Activated T-cell treated with anti-CD3 and anti-CD28 coated beads, Interleukin-2, amount 50 U/mL, for 4 hours (primary cell): ENCODE results near the gene TANK. TPM values are rescaled to one million over a fixed set of nuclear protein-coding genes. Genes with fewer than 3 reads are reported as not detected.

Experiments used
- ATAC-seq, 2 donors: fragments of 200-7000 bp; cut with Tn5 transposase; one replicate each; pipeline ENCODE4 v1.10.0; 2021
- DNase-seq: peaks from one replicate; pipeline ENCODE4 v3.0.0-alpha.2; 2020
- H3K27me3 Mint-ChIP-seq: one replicate; pipeline ENCODE4 v1.8.0; 2021; ENCODE audit warnings: low read depth, mixed read lengths
- H3K36me3 Mint-ChIP-seq: one replicate; pipeline ENCODE4 v1.8.0; 2022; ENCODE audit warnings: mixed read lengths; ENCODE audit not compliant: insufficient read depth
- H3K4me1 Mint-ChIP-seq: one replicate; pipeline ENCODE4 v1.8.0; 2021; ENCODE audit warnings: low read depth, mixed read lengths
- H3K4me3 Mint-ChIP-seq: one replicate; pipeline ENCODE4 v1.8.0; 2021; ENCODE audit warnings: mild to moderate bottlenecking, moderate library complexity, mixed read lengths
- H3K9me3 Mint-ChIP-seq: one replicate; pipeline ENCODE4 v1.8.0; 2021; ENCODE audit warnings: mixed read lengths
- total RNA-seq, 3 donors: library from RNA; stranded (reverse); gene quantifications; one replicate each; pipeline ENCODE4 v1.2.1, GENCODE V29; 2021

Gene TANK
- total RNA-seq, 3 donors from 2014 or later = 42.7 to 61.2 (median 61.1) TPM

DNA sequence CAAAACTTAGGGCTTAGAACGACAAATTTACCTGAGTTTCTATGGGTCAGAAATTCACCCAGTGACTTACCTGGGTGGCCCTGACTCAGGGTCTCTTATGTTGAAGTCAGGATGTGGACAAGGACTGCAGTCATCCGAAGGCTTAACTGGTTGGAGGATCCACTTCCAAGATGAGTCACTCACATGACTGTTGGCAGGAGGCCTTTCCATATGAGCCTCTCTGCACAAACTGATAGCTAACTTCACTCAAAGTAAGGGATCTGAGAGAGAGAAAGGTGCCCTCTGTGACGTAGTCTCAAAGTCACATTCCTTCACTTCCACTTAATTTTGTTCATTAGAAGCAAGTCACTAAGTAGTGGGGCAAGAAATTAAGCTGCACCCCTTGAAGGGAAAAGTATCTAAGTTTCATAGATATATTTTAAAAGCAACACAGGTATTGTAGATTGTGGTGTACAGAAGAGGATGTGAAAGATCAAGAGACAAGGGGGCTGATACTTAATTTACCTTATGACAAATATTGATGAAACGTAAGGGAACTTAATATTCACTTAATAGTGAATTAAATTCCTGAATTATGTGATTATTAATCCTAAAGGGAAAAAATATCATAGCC is 48.4 kb downstream of the TANK start:
- no peak for ATAC-seq
- no peak overlapping the region for H3K4me3 Mint-ChIP-seq
- no peaks in the 10 kb centered on the region for H3K9me3 Mint-ChIP-seq
- no peak for DNase-seq
- peaks cover 2% of the 10 kb centered on the region for H3K4me1 Mint-ChIP-seq
- H3K27me3 Mint-ChIP-seq = no peaks in the 10 kb centered on the region
- H3K36me3 Mint-ChIP-seq = peaks cover 26% of the 10 kb centered on the region

DNA sequence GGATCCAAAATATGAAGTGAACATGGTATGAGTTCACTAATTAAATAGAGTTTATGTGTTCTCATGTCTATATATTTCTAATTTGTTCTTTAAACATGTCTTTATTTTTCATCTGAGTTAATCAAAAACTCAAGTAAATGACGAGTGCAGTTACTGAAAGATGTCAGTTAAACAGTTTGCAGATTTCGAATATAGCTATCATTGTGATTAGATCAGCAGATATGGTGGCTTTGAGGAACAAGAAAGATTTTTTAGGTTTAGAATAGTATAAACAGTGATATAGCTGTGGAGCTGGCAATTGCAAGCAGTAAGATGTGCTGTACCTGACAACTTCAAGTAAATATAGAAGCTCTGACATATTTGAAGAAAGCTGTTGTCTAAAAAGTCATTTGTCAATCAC is 49.7 kb downstream of the TANK start:
- Mint-ChIP-seq H3K27me3 (no peaks in the 10 kb centered on the region), H3K9me3 (no peaks in the 10 kb centered on the region), H3K4me1 (peaks cover 4% of the 10 kb centered on the region), H3K36me3 (peaks cover 27% of the 10 kb centered on the region), H3K4me3 (no peak overlapping the region)
- no peak for ATAC-seq
- no peak for DNase-seq

DNA sequence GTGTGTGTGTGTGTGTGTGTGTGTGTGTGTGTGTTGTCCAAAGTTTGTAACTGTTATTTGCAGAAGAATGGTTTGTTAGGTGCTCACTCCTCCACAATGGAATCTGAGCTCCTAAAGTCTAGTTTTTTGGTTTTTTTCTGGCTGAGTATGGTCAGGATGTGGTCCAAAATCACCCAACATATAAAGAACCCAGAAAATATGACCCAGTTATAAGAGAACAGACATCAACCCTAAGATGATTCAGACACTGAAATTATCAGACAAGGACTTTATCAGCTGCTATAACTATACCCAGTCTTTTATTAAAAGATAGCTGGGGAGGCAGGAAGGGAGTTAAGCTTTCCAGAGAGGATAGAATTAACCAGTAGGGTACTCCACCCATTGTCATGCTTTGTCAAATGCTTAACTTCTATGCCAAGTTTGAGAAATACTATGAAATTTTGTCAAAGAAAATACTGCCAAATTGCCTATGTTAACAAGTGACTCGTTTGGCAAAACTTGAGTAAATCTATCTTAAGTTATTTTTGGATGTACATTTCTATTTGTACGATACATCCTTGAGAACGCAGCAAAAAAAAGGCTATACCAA is 57.5 kb downstream of the TANK start:
- no peak overlapping the region for H3K4me3 Mint-ChIP-seq
- H3K36me3 Mint-ChIP-seq = peaks cover 18% of the 10 kb centered on the region
- peaks cover 24% of the 10 kb centered on the region for H3K4me1 Mint-ChIP-seq
- no peak for ATAC-seq
- no peaks in the 10 kb centered on the region for H3K27me3 Mint-ChIP-seq
- no peaks in the 10 kb centered on the region for H3K9me3 Mint-ChIP-seq
- DNase-seq = no peak

DNA sequence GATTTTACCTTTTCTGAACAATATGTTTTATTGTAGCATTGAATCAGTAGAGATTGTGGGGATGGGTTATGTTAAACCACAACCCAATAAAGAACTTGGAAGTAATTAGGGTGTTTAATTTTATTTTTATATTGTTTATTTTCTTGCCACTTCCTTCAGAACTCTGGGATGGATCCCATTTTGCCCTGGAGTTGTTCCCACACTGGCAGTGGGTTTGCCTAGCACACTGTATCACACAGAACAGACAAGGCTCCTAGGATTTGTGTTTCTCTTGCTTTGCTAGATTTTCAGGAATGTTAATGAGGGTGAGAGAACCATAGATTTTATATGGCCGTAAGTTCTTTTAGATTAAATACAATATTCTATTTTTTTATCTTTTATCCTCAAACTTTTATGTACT is 59.0 kb downstream of the TANK start:
- no peak for DNase-seq
- H3K9me3 Mint-ChIP-seq = no peaks in the 10 kb centered on the region
- ATAC-seq = no peak
- no peak overlapping the region for H3K4me3 Mint-ChIP-seq
- H3K4me1 Mint-ChIP-seq = peaks cover 24% of the 10 kb centered on the region
- no peaks in the 10 kb centered on the region for H3K27me3 Mint-ChIP-seq
- peaks cover 13% of the 10 kb centered on the region for H3K36me3 Mint-ChIP-seq

DNA sequence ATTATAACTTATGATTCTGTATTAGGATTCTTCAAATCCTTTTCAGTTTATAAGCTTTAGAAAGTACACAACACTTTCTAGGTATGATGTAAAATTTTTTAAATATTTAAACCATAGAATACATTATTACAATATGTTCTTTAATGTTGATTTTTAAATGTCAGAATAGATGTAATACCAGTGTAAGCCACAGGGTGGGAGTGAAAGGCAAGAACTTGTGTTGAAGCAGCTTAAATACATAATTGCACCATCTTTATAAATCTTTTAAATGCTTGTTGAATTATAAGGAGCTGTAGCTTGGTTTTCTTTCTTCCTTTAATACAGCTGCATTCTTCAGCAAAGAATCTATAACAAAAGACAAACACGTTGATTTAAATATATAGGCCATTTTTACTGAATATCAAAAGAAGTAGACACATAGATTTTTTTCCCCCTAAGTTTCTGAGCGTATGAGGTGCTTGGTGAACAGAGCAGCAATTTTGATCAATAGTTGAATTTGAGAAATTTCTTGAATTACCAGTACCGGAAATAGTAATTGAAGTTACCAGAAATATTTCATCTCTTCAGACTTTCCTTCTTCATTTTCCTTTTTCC is 63.0 kb downstream of the TANK start:
- Mint-ChIP-seq H3K27me3 (no peaks in the 10 kb centered on the region), H3K9me3 (no peaks in the 10 kb centered on the region)
- ATAC-seq = no peak

DNA sequence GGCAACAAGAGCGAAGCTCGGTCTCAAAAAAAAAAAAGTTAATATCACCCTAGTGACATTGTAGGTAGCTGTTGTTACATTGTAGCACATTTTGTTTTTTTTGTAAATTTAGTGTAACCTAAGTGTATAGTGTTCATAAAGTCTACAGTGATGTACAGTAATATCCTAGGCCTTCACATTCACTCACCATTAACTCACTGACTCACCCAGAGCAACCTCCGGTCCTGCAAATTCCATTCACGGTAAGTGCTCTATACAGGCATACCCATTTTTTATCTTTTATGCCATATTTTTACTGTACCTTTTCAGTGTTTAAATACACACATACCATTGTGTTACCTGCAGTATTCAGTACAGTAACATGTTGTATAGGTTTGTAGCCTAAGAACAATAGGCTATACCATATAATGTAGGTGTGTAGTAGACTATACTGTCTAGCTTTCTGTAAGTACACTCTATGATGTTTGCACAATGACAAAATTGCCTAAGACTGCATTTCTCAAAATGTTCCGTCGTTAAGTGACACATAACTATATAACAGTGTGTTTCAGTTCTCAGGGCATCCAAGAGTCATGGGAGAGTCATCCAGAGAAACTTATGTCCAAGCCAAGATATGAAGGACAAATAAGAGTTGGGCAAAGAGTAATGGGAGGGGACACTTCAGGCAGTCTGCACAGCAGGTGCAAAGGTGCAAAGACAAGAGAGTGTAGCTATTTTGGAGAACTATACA is 68.4 kb downstream of the TANK start:
- H3K27me3 Mint-ChIP-seq = no peaks in the 10 kb centered on the region
- no peaks in the 10 kb centered on the region for H3K9me3 Mint-ChIP-seq
- H3K4me3 Mint-ChIP-seq = no peak overlapping the region
- ATAC-seq (no peak), DNase-seq (no peak)
- H3K4me1 Mint-ChIP-seq = no peaks in the 10 kb centered on the region
- H3K36me3 Mint-ChIP-seq = peaks cover 34% of the 10 kb centered on the region

More for the DNA sequence above, 63.0 kb downstream of the TANK start:
- Mint-ChIP-seq H3K4me1 (no peaks in the 10 kb centered on the region), H3K36me3 (peaks cover 17% of the 10 kb centered on the region), H3K4me3 (no peak overlapping the region)
- no peak for DNase-seq

DNA sequence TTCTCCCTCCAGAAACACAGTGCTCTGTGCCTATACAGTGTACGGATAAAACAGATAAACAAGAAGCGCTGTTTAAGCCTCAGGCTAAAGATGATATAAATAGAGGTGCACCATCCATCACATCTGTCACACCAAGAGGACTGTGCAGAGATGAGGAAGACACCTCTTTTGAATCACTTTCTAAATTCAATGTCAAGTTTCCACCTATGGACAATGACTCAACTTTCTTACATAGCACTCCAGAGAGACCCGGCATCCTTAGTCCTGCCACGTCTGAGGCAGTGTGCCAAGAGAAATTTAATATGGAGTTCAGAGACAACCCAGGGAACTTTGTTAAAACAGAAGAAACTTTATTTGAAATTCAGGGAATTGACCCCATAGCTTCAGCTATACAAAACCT is 70.7 kb downstream of the TANK start:
- H3K36me3 Mint-ChIP-seq = peaks cover 33% of the 10 kb centered on the region
- no peaks in the 10 kb centered on the region for H3K27me3 Mint-ChIP-seq
- DNase-seq (no peak), ATAC-seq (no peak)
- peaks cover 3% of the 10 kb centered on the region for H3K4me1 Mint-ChIP-seq
- H3K4me3 Mint-ChIP-seq = no peak overlapping the region
- H3K9me3 Mint-ChIP-seq = no peaks in the 10 kb centered on the region

DNA sequence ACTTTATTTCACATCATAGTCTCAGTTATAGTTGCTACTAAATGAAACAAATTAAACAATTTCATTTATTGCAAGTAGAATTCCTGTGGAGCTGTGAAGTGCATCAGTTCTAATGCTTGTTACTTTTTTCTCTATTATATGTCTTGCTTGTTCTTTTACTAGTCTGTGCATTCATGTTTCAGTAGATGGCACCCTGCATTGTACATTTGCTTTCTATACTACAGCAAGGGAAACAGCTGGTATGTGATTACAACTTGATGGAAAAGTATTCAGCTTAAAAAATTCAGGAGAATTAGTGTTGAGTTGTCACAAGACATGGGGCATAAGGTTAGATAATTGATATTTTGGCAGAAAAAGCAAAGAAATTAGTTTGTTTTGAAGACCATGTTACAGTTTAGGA is 72.3 kb downstream of the TANK start:
- Mint-ChIP-seq H3K27me3 (no peaks in the 10 kb centered on the region), H3K4me1 (peaks cover 12% of the 10 kb centered on the region), H3K9me3 (no peaks in the 10 kb centered on the region), H3K36me3 (peaks cover 32% of the 10 kb centered on the region), H3K4me3 (no peak overlapping the region)
- ATAC-seq (no peak), DNase-seq (no peak)

DNA sequence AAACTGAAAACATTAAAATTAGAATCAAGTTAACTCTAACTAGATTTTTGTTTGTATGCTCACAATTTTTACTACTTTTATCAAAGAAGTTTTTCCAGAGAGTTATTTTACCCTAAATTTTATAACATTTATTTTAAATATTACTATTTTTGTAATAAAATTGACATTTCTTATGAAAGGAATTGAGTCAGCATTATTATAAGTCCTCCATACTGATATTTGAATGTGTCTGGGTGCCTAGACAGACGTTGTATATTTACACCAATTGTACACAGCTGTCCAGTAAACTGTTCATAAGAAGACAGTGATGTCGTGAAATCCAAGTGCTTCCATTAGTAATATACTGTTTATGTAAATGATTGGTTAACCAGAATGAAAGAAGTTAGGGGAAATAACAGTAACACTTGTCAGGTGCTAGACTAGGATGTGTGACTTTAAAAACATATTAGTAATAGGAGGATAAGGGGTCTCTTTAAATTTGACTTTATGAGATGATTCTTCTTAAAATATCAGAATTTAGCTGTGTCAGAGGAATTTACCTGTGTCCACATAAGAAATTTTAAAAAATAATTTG is 73.7 kb downstream of the TANK start:
- ATAC-seq (no peak), DNase-seq (no peak)
- H3K4me3 Mint-ChIP-seq = no peak overlapping the region
- no peaks in the 10 kb centered on the region for H3K9me3 Mint-ChIP-seq
- peaks cover 22% of the 10 kb centered on the region for H3K36me3 Mint-ChIP-seq
- peaks cover 18% of the 10 kb centered on the region for H3K4me1 Mint-ChIP-seq
- no peaks in the 10 kb centered on the region for H3K27me3 Mint-ChIP-seq

DNA sequence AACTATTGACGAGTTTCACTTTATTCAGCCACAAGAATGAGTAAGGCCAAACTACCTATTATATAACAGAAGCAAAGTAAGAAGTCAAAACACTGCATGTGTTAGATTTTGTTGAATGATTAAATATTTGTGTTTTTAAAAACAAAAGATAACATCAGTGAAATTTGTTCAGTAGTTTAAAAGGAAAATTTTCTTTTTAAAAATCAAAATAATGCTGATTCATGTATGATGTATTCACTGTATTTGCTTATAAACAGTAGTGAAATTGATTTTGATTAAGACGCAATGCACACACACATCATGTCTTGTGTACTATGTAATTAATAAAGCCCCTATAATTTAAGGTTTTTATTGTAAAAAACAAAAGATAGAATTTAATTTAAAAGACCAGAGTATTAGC is 74.4 kb downstream of the TANK start:
- Mint-ChIP-seq H3K36me3 (peaks cover 18% of the 10 kb centered on the region), H3K4me1 (peaks cover 18% of the 10 kb centered on the region), H3K27me3 (no peaks in the 10 kb centered on the region), H3K4me3 (no peak overlapping the region), H3K9me3 (no peaks in the 10 kb centered on the region)
- ATAC-seq = no peak
- DNase-seq = no peak

DNA sequence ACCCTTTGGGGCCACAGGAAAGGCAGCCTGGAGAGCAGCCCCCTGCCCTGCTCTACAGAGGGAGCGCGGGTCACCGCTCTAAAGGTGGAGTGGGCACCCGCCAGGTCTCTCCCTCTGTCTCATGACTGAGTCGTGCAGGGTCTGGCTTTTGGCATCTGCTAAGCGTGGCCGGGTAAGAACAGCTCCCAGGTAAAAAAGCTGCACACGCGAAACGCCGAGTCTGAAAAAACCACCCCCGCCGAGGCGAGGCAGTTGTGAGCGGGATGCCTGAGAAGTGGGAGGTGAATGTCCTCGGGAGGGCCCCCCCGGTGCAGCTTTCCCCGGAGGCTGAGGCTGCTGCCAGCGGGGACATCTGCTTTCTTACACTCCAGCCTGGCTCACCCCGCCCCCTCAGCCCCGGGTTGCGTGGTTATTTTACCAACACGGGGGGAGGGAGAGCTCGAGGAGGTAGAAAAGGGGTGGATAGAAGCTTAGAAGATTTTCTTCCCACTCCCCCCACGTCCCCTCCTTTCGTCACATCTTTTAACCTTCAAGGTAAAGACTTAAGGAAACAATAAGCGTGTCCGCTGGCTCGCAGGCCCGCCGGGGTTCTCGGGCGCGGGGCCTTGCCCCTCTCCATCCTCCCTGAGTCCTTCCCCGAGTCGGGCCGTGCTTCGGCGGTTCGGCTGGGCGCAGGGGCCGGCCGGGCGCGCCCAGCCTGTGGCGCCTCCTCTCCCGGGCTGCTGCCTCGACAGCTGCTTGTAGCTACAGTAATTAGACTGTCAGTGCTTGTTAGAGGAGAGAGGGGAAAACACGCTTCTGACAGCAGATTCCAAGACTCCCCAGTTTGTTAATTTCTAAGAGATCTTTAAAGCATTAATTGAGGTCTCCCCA is 77.4 kb downstream of the TANK start:
- no peaks in the 10 kb centered on the region for H3K9me3 Mint-ChIP-seq
- DNase-seq = peak; percentile 57
- H3K36me3 Mint-ChIP-seq = peaks cover 8% of the 10 kb centered on the region
- ATAC-seq = peak; percentile 57 to 58
- no peaks in the 10 kb centered on the region for H3K27me3 Mint-ChIP-seq
- H3K4me3 Mint-ChIP-seq = peak overlapping the region; percentile 86
- H3K4me1 Mint-ChIP-seq = peaks cover 39% of the 10 kb centered on the region

DNA sequence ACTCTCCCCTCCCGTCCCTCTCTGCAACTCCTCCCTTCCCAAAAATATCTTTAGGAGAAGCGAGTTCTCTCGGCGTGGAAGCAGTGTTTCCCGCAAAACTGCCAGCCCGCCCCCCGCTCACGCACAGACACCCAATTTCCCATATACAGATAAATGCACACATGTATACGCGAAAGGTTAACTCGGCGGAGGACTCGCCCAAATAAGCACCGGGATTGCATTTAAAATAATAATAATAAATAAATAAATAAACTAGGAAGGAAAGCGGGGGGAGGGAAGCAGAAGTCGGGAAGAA is 78.0 kb downstream of the TANK start:
- Mint-ChIP-seq H3K4me1 (peaks cover 45% of the 10 kb centered on the region), H3K27me3 (no peaks in the 10 kb centered on the region), H3K9me3 (no peaks in the 10 kb centered on the region), H3K4me3 (peak overlapping the region; percentile 86), H3K36me3 (peaks cover 8% of the 10 kb centered on the region)
- ATAC-seq = no peak
- DNase-seq = no peak

DNA sequence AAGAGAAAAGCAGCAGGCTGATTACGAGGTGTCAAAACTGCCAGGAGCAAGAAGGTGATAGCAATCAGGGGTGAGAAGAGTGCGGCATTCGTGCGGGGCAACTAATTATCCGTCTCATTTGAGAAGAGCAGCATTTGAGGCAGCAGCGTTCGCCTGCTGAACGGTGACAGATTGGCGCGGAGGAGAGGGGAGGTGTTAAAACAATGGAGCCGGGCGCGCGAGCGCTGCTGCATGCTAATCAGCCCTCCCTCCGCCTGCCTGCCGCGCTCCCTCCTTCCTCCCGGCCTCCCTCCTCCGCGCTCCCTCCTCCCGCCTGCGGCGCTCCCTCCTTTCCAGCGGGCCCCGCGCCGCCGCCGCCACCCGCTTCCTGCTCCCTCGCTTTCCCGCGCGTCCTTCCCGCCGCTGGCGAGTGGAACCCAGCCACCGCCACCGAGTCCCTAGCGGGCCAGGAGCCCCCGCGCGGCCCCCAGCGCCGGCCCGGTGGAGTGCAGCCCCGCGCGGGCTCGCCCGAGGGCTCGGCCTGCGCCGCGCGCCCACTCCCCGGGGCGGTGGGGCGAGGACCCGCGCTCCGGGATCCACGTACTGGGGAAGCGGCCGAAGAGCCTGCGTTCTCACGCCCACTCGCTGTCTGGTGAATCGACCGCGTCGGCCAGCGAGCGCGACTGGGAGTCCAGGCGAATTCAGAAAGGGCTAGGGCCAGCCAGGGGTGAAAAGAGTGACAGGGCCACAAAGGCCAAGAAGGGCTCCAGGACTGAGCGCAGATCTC is 78.5 kb downstream of the TANK start:
- DNase-seq = peak; percentile 59
- Mint-ChIP-seq H3K9me3 (no peaks in the 10 kb centered on the region), H3K4me3 (peak overlapping the region; percentile 86), H3K36me3 (peaks cover 7% of the 10 kb centered on the region), H3K27me3 (no peaks in the 10 kb centered on the region), H3K4me1 (peaks cover 50% of the 10 kb centered on the region)
- peak; percentile 69 to 73 for ATAC-seq
